Stomach (tissue), 9 donors: ENCODE data around the gene WWOX. TPM values are rescaled to one million over a fixed set of nuclear protein-coding genes. Genes with fewer than 3 reads are reported as not detected.

Source experiments
- DNase-seq, 2 donors: peaks; one replicate each; pipeline versions ENCODE4 v3.0.0 to v3.0.0-alpha.2; 2013 to 2019
- H3K27ac ChIP-seq, 5 donors: fragments of 200-600 bp in 4 of 5; sonication (generic) in 4 of 5; one replicate each; pipeline ENCODE4 v1.5.1; 2013 to 2019; ENCODE audit warnings: mild to moderate bottlenecking in 1 of 5, moderate library complexity in 1 of 5
- H3K27me3 ChIP-seq, 3 donors: fragments of 200-600 bp; sonication (generic); one replicate each; pipeline ENCODE4 v1.5.1; 2017 to 2019; ENCODE audit warnings: mixed run types in 1 of 3
- H3K36me3 ChIP-seq, 4 donors: fragments of 200-600 bp; sonication (generic); 1 replicate in 3 of 4; 2 replicates in 1 of 4; pipeline ENCODE4 v1.5.1; 2016 to 2019
- H3K4me1 ChIP-seq, 4 donors: fragments of 200-600 bp; sonication (generic); one replicate each; pipeline ENCODE4 v1.5.1; 2016 to 2019
- H3K4me3 ChIP-seq, 4 donors: fragments of 200-600 bp; sonication (generic) in 3 of 4; one replicate each; pipeline ENCODE4 v1.5.1; 2016 to 2019; ENCODE audit warnings: mild to moderate bottlenecking in 1 of 4
- H3K9me3 ChIP-seq, 4 donors: fragments of 200-600 bp; sonication (generic); one replicate each; pipeline ENCODE4 v1.5.1; 2016 to 2019
- EP300 ChIP-seq: sonication (generic); formaldehyde crosslinking; IDR thresholded peaks from one replicate; pipeline ENCODE4 v1.6.1; 2017; ENCODE audit warnings: antibody characterized with exemption
- POLR2A ChIP-seq, 4 donors: fragments of 450-650 bp; IDR thresholded peaks; one replicate each; pipeline ENCODE4 v1.6.1; 2016; ENCODE audit warnings: antibody characterized with exemption in 4 of 4, control low read depth in 2 of 4, mild to moderate bottlenecking in 1 of 4, moderate library complexity in 1 of 4
- POLR2AphosphoS5 ChIP-seq, 3 donors: sonication (generic); formaldehyde crosslinking; IDR thresholded peaks; one replicate each; pipeline ENCODE4 v1.6.1; 2016; ENCODE audit warnings: antibody characterized with exemption in 3 of 3
- WGBS, 5 donors: extraction: QIAGEN DNeasy Blood & Tissue Kit in 3 of 5; methylation state at CpG; one replicate each; pipeline versions ENCODE4 v1.1.5 to v1.1.7; 2013 to 2018; 5-methylcytosine and 5-hydroxymethylcytosine counted together
- intact Hi-C: fragments of 100-400 bp; cut with DNase I; formaldehyde crosslinking; loops from one replicate; pipeline ENCODE4 v1.15.1; 2023; ENCODE audit warnings: low total_unique reads
- polyA plus RNA-seq, 3 donors: library from polyadenylated mRNA; stranded (reverse); fragments of 200-250 nt; gene quantifications; one replicate each; pipeline ENCODE4 v1.2.3, GENCODE V29; 2013
- total RNA-seq, 5 donors: library from RNA; depleted of rRNA; stranded (reverse); fragments of >200 nt; gene quantifications; one replicate each; pipeline versions ENCODE4 v1.1.0 to v1.2.3, GENCODE V29; 2014 to 2016
- TF ChIP-seq, protein P1 (sequence below), 7 experiments: fragments of 450-650 bp in 4 of 7; fragments of 200-600 bp in 3 of 7; sonication (generic) in 3 of 7; IDR thresholded peaks; one replicate each; pipeline ENCODE4 v1.5.1; 2016 to 2019; ENCODE audit warnings: antibody characterized with exemption in 7 of 7, control low read depth in 2 of 7, mild to moderate bottlenecking in 1 of 7
- donor health status: healthy with polysubstance abuse.
- donor health status: Bipolar disorder and iron deficiency.
- donor health status: healthy.

The WWOX gene
- total and polyA plus RNA-seq, 8 donors: 7.7 to 129 (median 48.7) TPM

- intact Hi-C loops: no loop called here
- DNase-seq: peak in 1 of 2 donors; percentile 47
- Histone ChIP-seq H3K27me3 (no peaks in the 10 kb centered on the region), H3K36me3 (no peaks in the 10 kb centered on the region), H3K4me3 (no peak overlapping the region), H3K4me1 (peaks cover 0 to 46% (median 8%) of the 10 kb centered on the region in 4 donors), H3K27ac (no peak overlapping the region), H3K9me3 (peaks cover 0 to 8% (median 2%) of the 10 kb centered on the region in 4 donors)
- TF ChIP-seq POLR2A (IDR thresholded peaks at IDR 0.05): no peak
- TF ChIP-seq POLR2AphosphoS5 (IDR thresholded peaks at IDR 0.05): no peak
- no peak for TF ChIP-seq EP300
- TF ChIP-seq, protein P1, sequence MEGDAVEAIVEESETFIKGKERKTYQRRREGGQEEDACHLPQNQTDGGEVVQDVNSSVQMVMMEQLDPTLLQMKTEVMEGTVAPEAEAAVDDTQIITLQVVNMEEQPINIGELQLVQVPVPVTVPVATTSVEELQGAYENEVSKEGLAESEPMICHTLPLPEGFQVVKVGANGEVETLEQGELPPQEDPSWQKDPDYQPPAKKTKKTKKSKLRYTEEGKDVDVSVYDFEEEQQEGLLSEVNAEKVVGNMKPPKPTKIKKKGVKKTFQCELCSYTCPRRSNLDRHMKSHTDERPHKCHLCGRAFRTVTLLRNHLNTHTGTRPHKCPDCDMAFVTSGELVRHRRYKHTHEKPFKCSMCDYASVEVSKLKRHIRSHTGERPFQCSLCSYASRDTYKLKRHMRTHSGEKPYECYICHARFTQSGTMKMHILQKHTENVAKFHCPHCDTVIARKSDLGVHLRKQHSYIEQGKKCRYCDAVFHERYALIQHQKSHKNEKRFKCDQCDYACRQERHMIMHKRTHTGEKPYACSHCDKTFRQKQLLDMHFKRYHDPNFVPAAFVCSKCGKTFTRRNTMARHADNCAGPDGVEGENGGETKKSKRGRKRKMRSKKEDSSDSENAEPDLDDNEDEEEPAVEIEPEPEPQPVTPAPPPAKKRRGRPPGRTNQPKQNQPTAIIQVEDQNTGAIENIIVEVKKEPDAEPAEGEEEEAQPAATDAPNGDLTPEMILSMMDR (IDR thresholded peaks at IDR 0.05): no peak
- WGBS, 5 donors: 58 to 94% (median 80%) methylated on average over 2 of the region's 2 CpGs
These were observed 1069.8 kb downstream of the WWOX start for GRCh38 chr16:79169239-79169638.

- peak in 1 of 2 donors; percentile 56 for DNase-seq
- H3K27ac ChIP-seq: no peak overlapping the region
- H3K36me3 ChIP-seq: no peaks in the 10 kb centered on the region
- TF ChIP-seq POLR2A (IDR thresholded peaks at IDR 0.05) (no peak), POLR2AphosphoS5 (IDR thresholded peaks at IDR 0.05) (peak in 2 of 3 donors; percentile 30 to 62), EP300 (no peak)
- TF ChIP-seq, protein P1 (IDR thresholded peaks at IDR 0.05): no peak
- intact Hi-C loops: no loop called here
- H3K4me1 ChIP-seq: peaks cover 0 to 34% (median 2%) of the 10 kb centered on the region in 4 donors
- peaks cover 0 to 8% (median 2%) of the 10 kb centered on the region in 4 donors for H3K9me3 ChIP-seq
- no peak overlapping the region for H3K4me3 ChIP-seq
- 47 to 66% (median 51%) methylated on average over 7 of the region's 7 CpGs for WGBS, 5 donors
- H3K27me3 ChIP-seq: no peaks in the 10 kb centered on the region
These were observed 1071.2 kb downstream of the WWOX start for GRCh38 chr16:79170555-79171246.

GRCh38 chr16:79171504-79171903 lies 1072.0 kb downstream of the WWOX start:
- Histone ChIP-seq H3K27me3 (no peaks in the 10 kb centered on the region), H3K4me3 (no peak overlapping the region), H3K27ac (no peak overlapping the region), H3K4me1 (peaks cover 0 to 30% (median 2%) of the 10 kb centered on the region in 4 donors), H3K36me3 (no peaks in the 10 kb centered on the region), H3K9me3 (peaks cover 0 to 8% (median 6%) of the 10 kb centered on the region in 4 donors)
- 79 to 82% (median 81%) methylated on average over 4 of the region's 4 CpGs for WGBS, 5 donors
- intact Hi-C loops: no loop called here
- TF ChIP-seq POLR2AphosphoS5 (IDR thresholded peaks at IDR 0.05) (no peak), POLR2A (IDR thresholded peaks at IDR 0.05) (no peak), EP300 (no peak)
- TF ChIP-seq, protein P1 (IDR thresholded peaks at IDR 0.05): no peak
- DNase-seq: no peak

DNA sequence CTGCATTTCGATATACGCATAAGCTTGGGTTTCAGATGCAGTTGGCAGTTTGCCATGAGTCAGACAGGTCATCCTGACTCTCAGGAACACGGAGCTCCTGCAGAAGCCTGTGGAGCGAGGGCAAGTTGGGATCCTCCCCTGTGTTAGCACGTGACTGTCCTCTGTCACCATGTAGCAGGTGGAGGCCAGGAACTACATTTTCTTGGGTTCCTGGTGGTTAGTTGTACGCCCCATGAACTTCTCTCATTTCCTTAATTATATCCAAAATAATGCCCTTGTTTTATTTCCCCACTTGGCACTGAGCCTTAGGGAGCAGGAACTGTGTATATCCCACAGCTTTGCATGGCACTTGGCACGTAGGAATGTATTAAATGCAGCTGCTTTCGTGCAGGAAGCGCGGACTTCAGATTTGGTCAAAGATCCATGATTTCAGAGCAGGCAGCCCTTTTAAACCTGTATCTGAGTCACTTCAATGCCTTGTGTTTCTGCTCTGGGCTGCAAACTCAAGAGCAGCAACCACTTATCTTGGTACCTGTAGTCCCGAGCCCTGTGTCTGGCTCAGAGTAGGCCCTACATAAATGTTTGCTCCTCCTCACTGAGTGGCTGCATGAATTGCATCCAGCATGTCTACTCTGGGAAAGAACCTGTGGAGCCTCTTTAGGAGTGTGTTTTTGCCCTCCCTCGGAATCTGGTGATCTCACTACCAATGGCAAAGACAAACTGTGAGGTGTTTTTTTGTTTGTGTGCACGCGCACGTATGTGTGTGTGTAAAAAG lies 1072.7 kb downstream of the WWOX start:
- intact Hi-C loops: no loop called here
- H3K4me1 ChIP-seq: peaks cover 0 to 30% (median 2%) of the 10 kb centered on the region in 4 donors
- no peak overlapping the region for H3K27ac ChIP-seq
- WGBS, 5 donors: 75 to 89% (median 84%) methylated on average over 15 of the region's 15 CpGs
- no peaks in the 10 kb centered on the region for H3K27me3 ChIP-seq
- no peaks in the 10 kb centered on the region for H3K36me3 ChIP-seq
- DNase-seq: peak in 1 of 2 donors; percentile 44
- H3K4me3 ChIP-seq: no peak overlapping the region
- peaks cover 0 to 8% (median 6%) of the 10 kb centered on the region in 4 donors for H3K9me3 ChIP-seq
- TF ChIP-seq EP300 (no peak), POLR2A (IDR thresholded peaks at IDR 0.05) (no peak), POLR2AphosphoS5 (IDR thresholded peaks at IDR 0.05) (no peak)
- TF ChIP-seq, protein P1 (IDR thresholded peaks at IDR 0.05): no peak
